Fibroblast of mammary gland (primary cell): ENCODE data around the gene CTBP1.

Experiments
- DNase-seq: peaks from one replicate; pipeline ENCODE4 v3.0.0-alpha.2; 2010; ENCODE audit warnings: low read depth
- H3K4me3 ChIP-seq: 2 replicates; pipeline ENCODE4 v1.5.1; 2011; ENCODE audit warnings: low read depth, mild to moderate bottlenecking, low read length, moderate library complexity; ENCODE audit not compliant: control insufficient read depth
- CTCF ChIP-seq: conservative IDR thresholded peaks from 2 replicates; pipeline ENCODE4 v1.5.1; 2011; ENCODE audit warnings: low read depth, low read length, inconsistent platforms; ENCODE audit not compliant: control insufficient read depth, insufficient read depth

CTBP1 gene

DNA sequence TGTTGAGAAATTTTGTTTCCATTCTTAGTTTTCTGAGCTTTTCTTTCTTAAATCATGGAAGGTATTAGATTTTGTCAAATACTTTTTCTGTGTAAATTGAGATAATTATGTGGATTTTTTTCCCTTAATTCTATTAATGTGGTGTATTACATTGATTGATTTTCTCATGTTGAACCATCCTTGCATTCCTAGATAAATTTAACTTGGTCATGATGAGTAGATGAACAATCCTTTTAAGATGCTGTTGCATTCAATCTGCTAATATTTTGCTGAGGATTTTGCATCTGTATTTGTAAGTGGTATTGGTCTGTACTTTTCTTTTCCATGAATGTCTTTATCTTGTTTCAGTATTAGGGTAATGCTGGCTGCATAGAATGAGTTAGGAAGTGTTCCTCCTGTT, 20.3 kb upstream of the CTBP1 start:
- no peak for TF ChIP-seq CTCF
- H3K4me3 ChIP-seq, result no peak overlapping the region
- DNase-seq, result no peak

GRCh38 chr4:1266881-1267763, 18.2 kb upstream of the CTBP1 start:
- TF ChIP-seq CTCF, result no peak
- no peak overlapping the region for H3K4me3 ChIP-seq
- DNase-seq, result no peak

DNA sequence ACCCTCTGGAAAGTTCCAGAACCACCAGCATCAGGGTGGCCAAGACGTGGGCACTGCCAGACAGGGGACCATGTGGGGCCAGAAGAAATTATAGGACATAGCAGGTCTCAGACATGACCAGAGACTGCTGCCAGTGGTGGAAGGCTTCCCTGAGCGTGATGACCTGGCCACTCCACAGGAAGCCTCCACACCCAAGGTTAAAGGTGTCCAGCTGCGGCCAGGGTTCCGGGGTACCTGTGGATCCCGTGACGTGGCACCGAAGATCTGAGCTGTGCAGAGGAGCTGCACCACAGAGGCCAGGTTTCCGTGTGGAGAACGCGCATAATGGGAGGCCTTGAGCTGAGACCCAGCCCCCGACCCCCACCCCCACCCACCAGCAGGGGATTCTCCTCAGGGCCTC, 16.4 kb upstream of the CTBP1 start:
- H3K4me3 ChIP-seq, result no peak overlapping the region
- DNase-seq, result no peak
- no peak for TF ChIP-seq CTCF

GRCh38 chr4:1264942-1265341, 16.0 kb upstream of the CTBP1 start:
- no peak for DNase-seq
- TF ChIP-seq CTCF, result no peak
- no peak overlapping the region for H3K4me3 ChIP-seq

DNA sequence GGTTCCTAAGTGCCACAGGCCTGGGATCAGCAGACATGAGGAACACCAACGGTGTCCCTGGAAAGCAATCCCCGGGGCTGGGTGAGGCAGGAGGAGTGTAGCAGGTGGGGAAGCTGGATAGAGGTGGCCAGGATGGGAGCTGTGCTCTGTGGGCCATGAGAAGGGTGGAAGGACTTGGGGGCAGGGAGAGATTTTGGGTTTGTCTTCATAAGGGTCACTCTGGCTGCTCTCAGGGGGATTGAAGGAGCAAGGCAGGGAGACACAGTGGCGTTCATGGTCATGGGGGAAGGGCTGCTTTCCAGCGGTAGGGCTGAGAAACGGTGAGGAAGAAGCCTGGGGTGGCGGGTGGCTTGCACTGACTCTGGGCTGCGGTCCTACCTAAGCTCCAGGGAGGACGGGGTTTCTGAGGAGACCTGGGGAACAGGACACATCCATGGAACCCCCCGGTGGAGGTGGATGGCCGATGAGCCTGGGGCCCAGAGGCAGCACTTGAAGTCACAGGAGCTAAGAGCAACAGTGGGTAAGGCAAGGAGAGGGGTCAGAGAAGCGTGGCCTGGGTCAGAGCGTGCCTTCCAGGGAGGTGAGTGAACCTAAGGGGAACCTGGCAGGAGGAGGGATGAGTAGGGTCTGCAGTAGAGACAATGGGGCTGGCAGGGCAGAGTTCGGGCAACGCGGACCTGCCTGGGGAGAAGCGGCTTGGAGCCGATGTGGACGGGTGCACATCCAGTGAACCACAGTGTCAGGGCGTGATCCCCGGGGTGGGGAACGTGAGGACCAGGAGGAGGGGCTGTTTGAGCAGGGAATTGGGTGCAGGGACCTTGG, 12.4 kb upstream of the CTBP1 start:
- no peak overlapping the region for H3K4me3 ChIP-seq
- no peak for DNase-seq
- TF ChIP-seq CTCF, result no peak

- no peak for DNase-seq
- H3K4me3 ChIP-seq, result no peak overlapping the region
Measured at GRCh38 chr4:1260418-1261106, 11.6 kb upstream of the CTBP1 start.

More at GRCh38 chr4:1260418-1261106, 11.6 kb upstream of the CTBP1 start:
- no peak for TF ChIP-seq CTCF
